PC-9 (cell line): ENCODE measurements around the gene FAXC. TPM values are rescaled to one million over a fixed set of nuclear protein-coding genes. Genes with fewer than 3 reads are reported as not detected.

Experiments
- BruUV-seq: library from RNA; stranded (reverse); fragments of 400-500 nt; replicated peaks from 2 replicates; lab custom pipeline; 2021; lab: Mats Ljungman, UMichigan
- CTCF ChIA-PET: fragments of 300-600 bp; sonication (Branson Sonifier 250); formaldehyde crosslinking; loops from one replicate; lab custom pipeline; 2022; ENCODE audit warnings: antibody characterized with exemption; lab: Charles Lee
- POLR2A ChIA-PET: fragments of 300-600 bp; sonication (Branson Sonifier 250); formaldehyde crosslinking; loops from one replicate; lab custom pipeline; 2022; ENCODE audit warnings: antibody characterized with exemption; ENCODE audit not compliant: unreplicated experiment; lab: Charles Lee
- DNase-seq, 2 experiments: peaks; one replicate each; pipeline versions ENCODE4 v3.0.0 to v3.0.0-alpha.2; 2015 to 2022; ENCODE audit warnings: mixed read lengths in 1 of 2
- H2AFZ ChIP-seq: fragments of 200-600 bp; sonication (generic); 2 replicates; pipeline ENCODE4 v1.8.1; 2017; ENCODE audit warnings: antibody characterized with exemption
- H3F3A ChIP-seq: fragments of 200-600 bp; sonication (generic); 2 replicates; pipeline ENCODE4 v1.8.1; 2017; ENCODE audit warnings: antibody characterized with exemption, mild to moderate bottlenecking, low read depth; ENCODE audit not compliant: insufficient read depth
- H3K27ac ChIP-seq: fragments of 200-600 bp; sonication (generic); 2 replicates; pipeline ENCODE4 v1.6.1; 2016; ENCODE audit warnings: mixed run types
- H3K27me3 ChIP-seq: fragments of 200-600 bp; sonication (generic); 2 replicates; pipeline ENCODE4 v1.6.1; 2016; ENCODE audit warnings: low read depth, mixed run types; ENCODE audit not compliant: insufficient read depth
- H3K36me3 ChIP-seq: fragments of 200-600 bp; sonication (generic); 2 replicates; pipeline ENCODE4 v1.6.1; 2016; ENCODE audit warnings: low read depth, mixed run types
- H3K4me1 ChIP-seq: fragments of 200-600 bp; sonication (generic); replicated peaks from 2 replicates; pipeline ENCODE4 v1.6.1; 2016; ENCODE audit warnings: mixed run types; ENCODE audit not compliant: insufficient read depth
- H3K4me2 ChIP-seq: fragments of 200-600 bp; sonication (generic); 2 replicates; pipeline ENCODE4 v1.6.1; 2017; ENCODE audit warnings: mixed run types
- H3K4me3 ChIP-seq: fragments of 200-600 bp; sonication (generic); 2 replicates; pipeline ENCODE4 v1.6.1; 2016; ENCODE audit warnings: mixed run types
- H3K79me2 ChIP-seq: fragments of 200-600 bp; sonication (generic); 2 replicates; pipeline ENCODE4 v1.6.1; 2017; ENCODE audit warnings: low read depth, mixed run types
- H3K9me2 ChIP-seq: fragments of 200-600 bp; sonication (generic); 2 replicates; pipeline ENCODE4 v1.8.1; 2017; ENCODE audit warnings: mild to moderate bottlenecking; ENCODE audit not compliant: insufficient read depth
- H3K9me3 ChIP-seq: fragments of 200-600 bp; sonication (generic); 2 replicates; pipeline ENCODE4 v1.8.1; 2016; ENCODE audit warnings: low read depth; ENCODE audit not compliant: insufficient read depth
- H4K20me1 ChIP-seq: fragments of 200-600 bp; sonication (generic); 2 replicates; pipeline ENCODE4 v1.8.1; 2017; ENCODE audit not compliant: insufficient read depth
- CTCF ChIP-seq: fragments of 200-600 bp; sonication (generic); conservative IDR thresholded peaks from 2 replicates; pipeline ENCODE4 v1.6.1; 2017; ENCODE audit warnings: mixed run types, antibody characterized with exemption, mild to moderate bottlenecking, moderate library complexity
- EZH2 ChIP-seq: fragments of 200-600 bp; sonication (generic); IDR thresholded peaks from 2 replicates; pipeline ENCODE4 v1.8.0; 2017; ENCODE audit warnings: antibody characterized with exemption, low read depth
- intact Hi-C: fragments of 100-400 bp; cut with micrococcal nuclease; formaldehyde crosslinking; loops from one replicate; pipeline ENCODE4 v1.10.0; 2022; ENCODE audit not compliant: unreplicated experiment
- total RNA-seq: library from RNA; stranded (reverse); gene quantifications from 2 replicates; pipeline ENCODE4 v1.2.3, GENCODE V29; 2021

Gene FAXC
- total RNA-seq, 1 experiment from 2014 or later: 3.3 TPM

DNA sequence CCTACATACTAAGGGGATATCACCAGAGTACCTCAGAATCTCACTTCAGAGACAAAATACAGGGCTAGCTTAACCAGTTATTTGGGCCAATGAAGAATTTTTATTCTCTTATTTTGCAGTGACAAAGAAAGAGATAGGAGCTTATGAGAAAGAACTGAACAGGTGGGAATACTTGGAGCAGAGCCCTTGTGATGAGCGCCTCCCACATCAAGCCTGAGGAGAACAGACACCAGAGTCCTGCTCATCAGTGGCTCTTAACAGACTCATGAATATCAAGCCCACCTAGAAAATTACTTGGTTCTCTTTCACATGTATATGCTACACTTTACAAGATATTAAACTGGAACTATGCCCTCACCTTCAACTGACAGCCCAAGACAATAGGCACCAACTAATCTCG, 99.0 kb downstream of the FAXC start:
- Histone ChIP-seq H3K4me2 (no peak overlapping the region), H3K4me1 (no peaks in the 10 kb centered on the region), H3K9me3 (no peaks in the 10 kb centered on the region), H3K79me2 (no peaks in the 10 kb centered on the region), H3F3A (no peaks in the 10 kb centered on the region), H3K27me3 (peaks cover 17% of the 10 kb centered on the region; the same call in 1 of the 2 replicates), H4K20me1 (no peaks in the 10 kb centered on the region), H2AFZ (no peak overlapping the region), H3K36me3 (no peaks in the 10 kb centered on the region), H3K4me3 (no peak overlapping the region), H3K27ac (no peak overlapping the region), H3K9me2 (no peaks in the 10 kb centered on the region; the same call in 1 of the 2 replicates)
- BruUV-seq: no TSS peak
- TF ChIP-seq CTCF (no peak), EZH2 (no peak)
- ChIA-PET CTCF (no interaction called here), POLR2A (no interaction called here)
- intact Hi-C loops: no loop called here
- DNase-seq: no peak

GRCh38 chr6:99246602-99247001, 102.9 kb downstream of the FAXC start:
- no peaks in the 10 kb centered on the region for H3F3A ChIP-seq
- no peak overlapping the region for H3K27ac ChIP-seq
- no peaks in the 10 kb centered on the region for H4K20me1 ChIP-seq
- CTCF ChIA-PET: interaction anchor here (0.6 kb wide), 1 partner anchor 12 kb away, joined by 15 read pairs; no protein-coding TSS in a partner anchor
- POLR2A ChIA-PET: no interaction called here
- no peaks in the 10 kb centered on the region for H3K79me2 ChIP-seq
- no peak for DNase-seq
- BruUV-seq: no TSS peak
- intact Hi-C loops: no loop called here
- TF ChIP-seq EZH2 (no peak), CTCF (no peak)
- H3K36me3 ChIP-seq: no peaks in the 10 kb centered on the region
- H3K27me3 ChIP-seq: peaks cover 5% of the 10 kb centered on the region; the same call in 1 of the 2 replicates
- H3K9me2 ChIP-seq: no peaks in the 10 kb centered on the region; the same call in 1 of the 2 replicates
- H3K9me3 ChIP-seq: no peaks in the 10 kb centered on the region
- no peak overlapping the region for H2AFZ ChIP-seq
- no peaks in the 10 kb centered on the region for H3K4me1 ChIP-seq
- no peak overlapping the region for H3K4me3 ChIP-seq
- H3K4me2 ChIP-seq: no peak overlapping the region

GRCh38 chr6:99241905-99242534, 107.5 kb downstream of the FAXC start:
- H3F3A ChIP-seq: no peaks in the 10 kb centered on the region
- peak in 1 of 2 experiments; percentile 17 for DNase-seq
- no peak overlapping the region for H3K4me2 ChIP-seq
- intact Hi-C loops: loop anchor here (1.0 kb wide), 1 partner anchor 90 kb away; no protein-coding TSS in a partner anchor
- H3K27me3 ChIP-seq: peaks cover 8% of the 10 kb centered on the region; the same call in 1 of the 2 replicates
- no peak overlapping the region for H3K4me3 ChIP-seq
- no TSS peak for BruUV-seq
- no peaks in the 10 kb centered on the region for H3K36me3 ChIP-seq
- CTCF ChIA-PET: interaction anchor here (0.6 to 1.7 kb wide), 3 partner anchors 90 to 1970 kb away, joined by 3 to 9 read pairs (median 5); no protein-coding TSS in a partner anchor
- TF ChIP-seq EZH2: no peak
- peak; percentile 67 for TF ChIP-seq CTCF
- no peaks in the 10 kb centered on the region for H4K20me1 ChIP-seq
- POLR2A ChIA-PET: no interaction called here
- no peaks in the 10 kb centered on the region for H3K9me2 ChIP-seq
- no peak overlapping the region for H2AFZ ChIP-seq
- H3K79me2 ChIP-seq: no peaks in the 10 kb centered on the region
- no peaks in the 10 kb centered on the region for H3K9me3 ChIP-seq
- H3K27ac ChIP-seq: no peak overlapping the region
- no peaks in the 10 kb centered on the region for H3K4me1 ChIP-seq
